ENCODE results near the gene PRMT2. TPM values are rescaled to one million over a fixed set of nuclear protein-coding genes. Genes with fewer than 3 reads are reported as not detected.

Gene PRMT2
- 152 and 284 TPM in 2 replicates for total RNA-seq (ENCODE audit: low replicate concordance)

DNA sequence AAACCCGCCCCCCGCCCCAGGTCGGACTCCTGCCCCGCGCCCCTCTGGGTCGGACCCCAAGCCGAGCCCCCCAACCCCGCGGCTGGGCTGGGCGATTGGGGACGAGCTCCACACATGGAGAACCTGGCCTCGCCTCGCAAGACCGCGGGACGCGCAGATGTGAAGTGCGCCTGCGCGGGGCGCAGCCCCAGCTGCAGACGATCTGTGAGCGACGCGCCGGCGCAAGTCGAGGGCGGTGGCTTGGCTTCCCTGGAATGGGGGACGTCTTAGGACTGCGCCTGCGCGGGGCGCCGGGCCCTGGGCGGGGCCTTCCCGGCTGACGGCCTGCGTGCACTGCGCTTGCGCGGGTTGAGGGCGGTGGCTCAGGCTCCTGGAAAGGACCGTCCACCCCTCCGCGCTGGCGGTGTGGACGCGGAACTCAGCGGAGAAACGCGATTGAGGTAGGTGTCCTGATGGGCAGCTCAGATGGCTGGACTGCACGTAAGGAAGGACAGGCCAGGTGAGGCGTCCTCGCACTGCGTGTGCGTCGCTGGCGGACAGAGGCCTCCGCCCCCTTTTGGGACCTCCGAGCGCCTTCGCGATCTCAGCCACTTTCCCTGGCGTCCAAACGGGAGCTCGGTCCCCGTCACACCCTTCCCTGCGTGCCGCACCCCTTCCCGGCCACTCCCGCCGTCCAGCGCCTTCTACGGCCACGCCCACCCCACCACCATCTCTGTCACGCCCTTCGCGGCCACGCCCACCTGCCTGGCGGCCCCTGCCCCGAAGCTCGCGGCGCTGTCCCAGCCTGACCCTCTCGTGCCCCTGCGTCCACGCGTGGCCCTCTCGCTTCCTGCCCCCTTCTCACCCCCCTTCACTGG lies at the start of gene PRMT2:
TSS of gene PRMT2 (plus strand) at position 351 of the 857 bp plus-strand sequence. CDS start 1,278 bp downstream, outside the sequence.

DNA sequence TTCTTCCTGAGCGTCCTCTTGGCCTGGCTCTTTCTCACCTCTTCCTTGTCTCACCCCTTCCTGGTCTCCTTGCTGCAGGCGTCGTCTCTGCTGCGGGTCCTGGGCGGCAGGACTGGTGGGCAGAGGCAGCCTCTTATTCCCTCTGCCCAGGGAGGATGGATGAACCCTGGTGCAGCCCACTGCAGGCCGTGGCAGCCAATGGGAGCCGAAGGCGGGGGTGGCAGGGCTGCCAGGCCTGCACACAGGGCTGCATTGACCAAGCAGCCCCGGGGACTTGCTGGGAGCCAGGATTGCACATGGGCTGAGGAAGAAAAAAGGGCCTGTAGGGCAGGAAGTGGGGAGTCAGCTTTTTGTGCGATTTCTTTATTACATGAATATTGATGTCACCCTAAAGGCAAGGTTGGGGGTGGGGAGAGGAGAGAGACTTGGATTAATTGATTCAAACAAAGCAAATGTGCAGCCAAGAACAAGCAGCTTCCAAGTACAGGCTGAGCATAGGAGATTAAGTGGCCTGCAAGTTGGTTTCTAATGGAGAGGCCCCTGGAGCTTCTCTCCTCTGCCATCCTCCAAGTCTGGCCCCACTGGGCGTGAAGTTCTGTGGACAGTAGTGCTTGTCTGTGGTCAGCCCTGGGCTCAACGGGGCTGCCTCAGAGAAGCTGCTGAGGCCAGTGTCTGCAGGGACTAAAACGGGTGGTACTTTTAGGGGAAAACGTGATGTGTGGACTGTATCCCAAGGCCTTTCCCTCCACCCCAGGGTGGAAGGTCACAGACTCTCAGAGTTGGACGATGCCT lies 30.3 kb upstream of the PRMT2 start, which contains the start of gene S100B:
TSS of gene S100B (minus strand) at position 108 of the 792 bp plus-strand sequence. CDS start 2,667 bp downstream, outside the sequence.

Other genes starting within 250 kb of the PRMT2 start
- gene DIP2A, start 176.8 kb upstream of the PRMT2 start, total RNA-seq (ENCODE audit: low replicate concordance): 17.0 and 23.6 TPM in 2 replicates
- gene S100B, start 30.6 kb upstream of the PRMT2 start, total RNA-seq (ENCODE audit: low replicate concordance): 0.38 and 0.59 TPM in 2 replicates